ENCODE measurements around the gene ZNF473.

The ZNF473 gene

GRCh38 chr19:50025794-50026549 is at the start of gene ZNF473:
TSS of gene ZNF473 (plus strand) at chr19:50026005. CDS start at chr19:50031083, 5,078 bp downstream.
- no peak for TF ChIP-seq CTCF (IDR thresholded peaks at IDR 0.05)
- TF ChIP-seq ZFX (IDR thresholded peaks at IDR 0.05; ENCODE audit: borderline replicate concordance): no peak
- peak within 1 kb of the TSS; percentile 73 for H3K27ac ChIP-seq

GRCh38 chr19:49976496-49976895 is 49.3 kb upstream of the ZNF473 start:
- TF ChIP-seq CTCF (IDR thresholded peaks at IDR 0.05): no peak
- TF ChIP-seq ZFX (IDR thresholded peaks at IDR 0.05; ENCODE audit: borderline replicate concordance): no peak
- H3K27ac ChIP-seq: no peak overlapping the region

GRCh38 chr19:49977076-49977475 is 48.7 kb upstream of the ZNF473 start:
- TF ChIP-seq CTCF (IDR thresholded peaks at IDR 0.05) (no peak), ZFX (IDR thresholded peaks at IDR 0.05; ENCODE audit: borderline replicate concordance) (no peak)
- H3K27ac ChIP-seq: no peak overlapping the region

- TF ChIP-seq ZFX (IDR thresholded peaks at IDR 0.05; ENCODE audit: borderline replicate concordance): no peak
- no peak for TF ChIP-seq CTCF (IDR thresholded peaks at IDR 0.05)
Observed at GRCh38 chr19:49977881-49978280, 47.9 kb upstream of the ZNF473 start.

GRCh38 chr19:49978324-49978723 is 47.5 kb upstream of the ZNF473 start:
- TF ChIP-seq ZFX (IDR thresholded peaks at IDR 0.05; ENCODE audit: borderline replicate concordance) (no peak), CTCF (IDR thresholded peaks at IDR 0.05) (no peak)
- H3K27ac ChIP-seq: no peak overlapping the region

More at GRCh38 chr19:49977881-49978280, 47.9 kb upstream of the ZNF473 start:
- H3K27ac ChIP-seq: no peak overlapping the region

GRCh38 chr19:49981603-49982593 is 43.9 kb upstream of the ZNF473 start:
- H3K27ac ChIP-seq: no peak overlapping the region
- TF ChIP-seq ZFX (IDR thresholded peaks at IDR 0.05; ENCODE audit: borderline replicate concordance) (no peak), CTCF (IDR thresholded peaks at IDR 0.05) (no peak)
